CMK (cell line): Measurements from ENCODE around the gene CRTC1.
"Not testable (repeated sequence)": the region's sequence is repeated elsewhere in the genome, so short reads cannot be mapped to it uniquely, and the experiment has no call there.

Source experiments
- DNase-seq: peaks from one replicate; pipeline ENCODE4 v3.0.0-alpha.2; 2010; ENCODE audit warnings: low read depth

CRTC1 gene

DNA sequence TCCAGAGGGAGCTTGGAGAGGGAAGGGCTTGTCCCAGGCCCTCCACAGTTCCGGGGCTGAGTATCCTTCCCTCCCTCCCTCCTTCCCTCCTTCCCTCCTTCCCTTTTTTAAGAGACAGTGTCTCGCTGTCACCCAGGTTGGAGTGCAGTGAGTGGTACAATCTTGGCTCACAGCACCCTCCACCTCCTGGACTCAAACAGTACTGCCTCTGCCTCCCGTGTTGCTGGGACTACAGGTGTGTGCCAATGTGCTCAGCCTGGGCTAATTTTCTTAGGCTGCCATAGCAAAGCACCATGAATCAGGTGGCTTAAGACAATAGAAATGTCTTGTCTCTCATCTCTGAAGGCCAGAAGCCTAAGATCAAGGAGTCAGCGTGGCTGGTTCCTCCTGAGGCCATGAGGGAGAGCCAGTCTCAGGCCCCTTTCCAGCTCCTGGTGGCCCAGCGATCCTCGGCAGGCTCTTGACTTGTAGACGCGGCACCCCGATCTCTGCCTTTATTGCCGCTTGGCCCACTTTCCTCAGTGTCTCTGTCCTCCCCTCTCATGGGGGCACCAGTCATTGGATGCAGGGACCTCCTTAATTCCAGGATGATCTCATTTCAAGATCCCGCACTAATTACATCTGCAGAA, 47.5 kb downstream of the CRTC1 start:
- DNase-seq, result no peak

GRCh38 chr19:18731562-18732008, 48.1 kb downstream of the CRTC1 start:
- no peak for DNase-seq

- DNase-seq, result no peak
Observed at GRCh38 chr19:18733196-18733647, 49.7 kb downstream of the CRTC1 start.

DNA sequence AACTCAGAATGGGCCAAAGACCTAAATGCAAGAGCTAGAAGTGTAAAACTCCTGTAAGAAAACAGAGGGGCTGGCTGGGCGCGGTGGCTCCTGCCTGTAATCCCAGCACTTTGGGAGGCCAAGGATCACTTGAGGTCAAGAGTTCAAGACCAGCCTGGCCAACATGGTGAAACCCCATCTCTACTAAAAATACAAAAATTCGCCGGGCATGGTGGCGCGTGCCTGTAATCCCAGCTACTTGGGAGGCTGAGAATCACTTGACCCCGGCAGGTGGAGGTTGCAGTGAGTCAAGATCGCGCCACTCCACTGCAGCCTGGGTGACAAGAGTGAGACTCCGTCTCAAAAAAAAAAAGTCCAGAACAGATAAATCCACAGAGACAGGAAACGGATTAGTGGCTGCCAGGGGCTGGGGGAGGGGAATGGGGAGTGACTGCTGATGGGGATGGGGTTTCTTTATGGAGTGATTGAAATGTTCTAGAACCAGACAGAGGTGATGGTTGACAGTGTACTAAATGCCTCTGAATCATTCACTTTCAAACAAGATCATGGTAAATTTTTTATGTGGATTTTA, 50.4 kb downstream of the CRTC1 start:
- not testable (repeated sequence) for DNase-seq

DNA sequence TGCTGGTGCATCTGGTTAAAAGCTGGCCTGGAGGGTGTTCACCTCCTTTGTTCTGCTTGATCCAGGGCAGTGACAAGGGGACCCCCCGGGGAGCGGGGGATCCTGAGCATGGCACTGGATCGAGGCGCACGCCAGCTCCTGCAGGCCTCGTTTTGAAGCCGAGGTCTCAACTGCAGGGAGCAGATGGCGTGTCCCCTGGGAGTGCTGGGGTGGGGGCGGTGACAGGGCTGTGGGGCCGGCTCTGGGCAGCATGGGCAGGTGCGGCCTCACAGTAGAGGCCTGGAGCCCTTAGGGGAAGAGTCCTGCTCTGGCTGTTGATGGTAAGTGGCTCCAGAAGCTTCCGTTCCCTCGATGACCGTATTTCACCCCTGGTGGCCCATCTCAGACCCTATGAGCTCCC, 51.8 kb downstream of the CRTC1 start:
- no peak for DNase-seq

DNA sequence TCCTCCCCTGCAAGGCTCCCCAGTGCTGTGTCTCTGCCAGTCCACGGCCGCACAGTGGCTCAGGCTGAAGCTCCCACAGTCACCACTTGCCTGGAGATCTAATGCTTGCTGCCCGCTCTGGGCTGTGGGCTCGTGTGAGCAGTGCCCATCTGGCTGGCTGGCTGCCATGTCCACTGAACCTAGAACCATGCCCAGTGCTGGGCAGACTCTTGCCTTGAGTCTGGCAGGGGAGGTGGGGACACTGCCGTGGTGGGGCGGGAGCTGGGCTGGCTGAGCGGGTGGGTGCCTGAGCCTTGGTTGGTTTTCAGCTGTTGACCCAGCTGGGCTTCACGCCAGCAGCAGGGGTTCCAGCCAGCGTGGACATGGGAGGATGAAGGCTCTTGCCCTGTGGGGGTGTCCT, 52.3 kb downstream of the CRTC1 start:
- DNase-seq, result no peak

GRCh38 chr19:18736415-18737336, 53.2 kb downstream of the CRTC1 start:
- DNase-seq, result no peak

DNA sequence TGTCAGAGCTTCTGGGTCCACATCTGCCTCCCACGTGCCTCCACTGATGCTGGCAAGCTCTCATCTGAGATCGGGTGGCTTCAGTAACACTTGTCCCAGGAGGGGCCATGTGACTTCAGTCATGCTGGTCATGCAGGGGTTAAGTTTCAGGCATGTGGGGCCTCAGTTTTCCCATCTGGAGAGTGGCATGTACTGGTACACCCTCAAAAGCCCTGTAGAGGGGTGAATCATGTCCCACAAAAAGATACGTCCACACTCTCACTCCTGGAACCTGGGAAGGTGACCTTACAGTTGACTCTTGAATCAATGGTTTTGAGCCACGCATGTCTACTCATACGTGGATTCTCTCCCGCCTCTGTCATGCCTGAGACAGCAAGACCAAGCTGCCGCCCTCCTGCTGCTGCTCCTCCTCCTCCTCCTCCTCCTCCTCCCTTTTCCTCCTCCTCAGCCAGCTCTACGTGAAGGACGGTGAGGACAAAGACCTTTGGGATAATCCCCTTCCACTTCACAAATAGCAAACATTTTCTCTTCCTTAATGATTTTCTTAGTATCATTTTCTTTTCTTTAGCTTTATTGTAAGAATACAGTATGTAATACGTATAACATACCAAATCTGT, 54.0 kb downstream of the CRTC1 start:
- DNase-seq, result no peak

DNA sequence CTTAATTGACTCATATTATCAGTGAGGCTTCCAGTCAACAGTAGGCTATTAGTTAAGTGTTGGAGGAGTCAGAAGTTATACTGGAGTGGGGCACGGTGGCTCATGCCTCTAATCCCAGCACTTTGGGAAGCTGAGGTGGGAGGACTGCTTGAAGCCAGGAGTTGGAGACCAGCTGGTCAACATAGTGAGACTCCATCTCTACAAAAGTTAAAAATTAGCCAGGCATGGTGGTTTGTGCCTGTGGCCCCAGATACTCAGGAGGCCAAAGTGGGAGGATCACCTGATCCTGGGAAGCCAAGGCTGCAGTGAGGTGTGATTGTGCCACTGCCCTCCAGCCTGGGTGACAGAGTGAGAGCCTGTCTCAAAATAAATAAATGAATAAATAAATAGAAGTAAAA, 54.5 kb downstream of the CRTC1 start:
- DNase-seq, result no peak

- DNase-seq, result no peak
Observed at GRCh38 chr19:18738961-18739690, 55.6 kb downstream of the CRTC1 start.

GRCh38 chr19:18741124-18742121, 57.9 kb downstream of the CRTC1 start:
- DNase-seq, result no peak

GRCh38 chr19:18742324-18742723, 58.8 kb downstream of the CRTC1 start:
- no peak for DNase-seq

DNA sequence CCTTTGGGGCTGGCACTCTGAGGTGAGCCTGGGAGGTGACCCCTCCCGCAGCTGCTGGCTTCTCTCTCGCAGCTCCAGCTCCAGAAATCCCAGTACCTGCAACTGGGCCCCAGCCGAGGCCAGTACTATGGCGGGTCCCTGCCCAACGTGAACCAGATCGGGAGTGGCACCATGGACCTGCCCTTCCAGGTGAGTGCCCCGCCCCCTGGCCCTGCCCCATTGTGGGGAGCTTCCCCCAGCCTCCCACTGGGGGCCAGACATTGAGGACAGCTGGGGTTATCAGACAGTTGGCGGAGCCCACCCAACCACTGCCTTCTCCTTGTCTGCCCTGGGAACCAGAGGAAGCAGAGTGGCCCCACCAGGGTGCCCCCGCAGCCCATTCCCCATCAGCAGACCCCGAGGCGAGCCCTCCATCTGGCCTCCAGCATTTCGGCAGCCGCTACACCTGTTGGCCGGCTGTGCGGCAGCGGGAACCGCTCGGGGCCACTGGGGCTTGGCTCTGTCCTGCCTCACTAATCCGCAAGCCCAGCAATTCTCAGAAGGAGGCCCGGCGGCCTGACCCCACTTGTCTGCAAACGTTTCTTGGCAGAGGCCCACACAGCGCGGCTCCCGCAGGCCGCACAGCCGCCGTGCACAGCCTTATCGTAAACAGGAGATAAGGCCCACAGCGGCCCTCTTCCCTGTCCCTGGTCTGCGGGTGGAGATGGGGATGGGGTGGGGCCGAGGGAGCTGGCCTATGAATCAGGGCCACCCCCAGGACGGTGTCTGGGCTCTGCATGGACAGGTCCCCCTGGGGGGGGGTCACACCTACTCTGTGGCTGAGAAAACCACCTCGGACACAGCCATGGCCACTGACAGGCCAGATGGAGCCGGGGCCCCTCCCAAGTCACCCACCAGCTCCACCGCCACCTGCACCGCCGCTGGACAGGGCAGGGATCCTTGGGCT, 59.6 kb downstream of the CRTC1 start:
- peak; percentile 56 for DNase-seq

- no peak for DNase-seq
Observed at GRCh38 chr19:18743784-18744418, 60.4 kb downstream of the CRTC1 start.

DNA sequence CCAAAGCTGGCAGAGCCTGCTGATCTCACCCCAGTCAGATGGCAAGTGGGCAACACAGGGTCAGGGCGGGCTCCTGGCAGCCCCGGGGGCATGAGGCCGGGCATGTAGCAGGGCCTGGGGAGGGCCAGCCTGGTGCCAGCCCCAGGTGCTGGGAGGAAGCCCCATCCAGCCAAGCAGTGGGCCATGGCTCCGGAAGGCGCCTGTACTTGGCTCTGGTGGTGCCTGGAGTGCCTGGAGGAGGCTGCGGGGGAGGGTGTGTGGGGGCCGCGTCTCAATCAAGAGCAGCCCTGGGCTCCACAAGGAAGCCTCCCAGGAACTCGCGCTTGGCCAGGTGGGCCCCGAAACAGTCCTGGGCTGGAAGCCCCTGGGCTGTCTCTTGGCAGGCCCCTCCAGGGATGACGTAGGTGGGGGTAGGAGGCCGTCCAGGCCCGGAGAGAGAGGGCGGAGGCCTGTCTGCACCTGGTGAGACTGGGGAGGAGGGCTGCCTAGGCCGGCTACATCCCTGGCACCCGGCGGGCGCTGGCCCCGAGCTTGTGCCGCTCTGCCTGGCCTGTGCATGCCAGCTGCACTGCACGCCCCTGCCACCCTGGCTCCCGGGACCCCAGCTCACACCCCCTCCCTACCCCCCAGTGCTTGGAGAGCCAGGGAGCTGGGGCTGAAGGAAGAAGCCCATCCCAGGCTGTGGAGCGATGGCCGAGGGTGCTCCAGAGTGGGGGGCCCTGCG, 61.7 kb downstream of the CRTC1 start:
- DNase-seq, result no peak

DNA sequence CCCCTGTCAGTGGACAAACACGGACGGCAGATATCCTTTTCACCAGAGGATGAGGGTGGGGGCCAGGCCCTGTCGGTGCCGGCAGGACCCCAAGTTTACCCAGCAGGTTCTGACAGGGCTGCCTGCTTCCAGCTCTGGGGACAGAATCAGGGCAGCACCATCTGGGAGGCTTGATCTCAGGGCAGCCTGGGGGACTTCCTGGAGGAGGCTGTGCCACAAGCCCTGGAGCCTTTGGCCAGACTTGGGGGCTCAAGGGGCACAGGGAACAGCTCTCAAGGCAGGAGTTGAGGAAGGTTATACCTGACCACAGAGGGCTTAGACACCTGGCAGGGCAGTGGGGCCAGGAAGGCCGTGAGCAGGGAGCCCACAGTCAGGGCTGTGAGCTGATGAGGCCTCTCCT, 62.5 kb downstream of the CRTC1 start:
- no peak for DNase-seq

DNA sequence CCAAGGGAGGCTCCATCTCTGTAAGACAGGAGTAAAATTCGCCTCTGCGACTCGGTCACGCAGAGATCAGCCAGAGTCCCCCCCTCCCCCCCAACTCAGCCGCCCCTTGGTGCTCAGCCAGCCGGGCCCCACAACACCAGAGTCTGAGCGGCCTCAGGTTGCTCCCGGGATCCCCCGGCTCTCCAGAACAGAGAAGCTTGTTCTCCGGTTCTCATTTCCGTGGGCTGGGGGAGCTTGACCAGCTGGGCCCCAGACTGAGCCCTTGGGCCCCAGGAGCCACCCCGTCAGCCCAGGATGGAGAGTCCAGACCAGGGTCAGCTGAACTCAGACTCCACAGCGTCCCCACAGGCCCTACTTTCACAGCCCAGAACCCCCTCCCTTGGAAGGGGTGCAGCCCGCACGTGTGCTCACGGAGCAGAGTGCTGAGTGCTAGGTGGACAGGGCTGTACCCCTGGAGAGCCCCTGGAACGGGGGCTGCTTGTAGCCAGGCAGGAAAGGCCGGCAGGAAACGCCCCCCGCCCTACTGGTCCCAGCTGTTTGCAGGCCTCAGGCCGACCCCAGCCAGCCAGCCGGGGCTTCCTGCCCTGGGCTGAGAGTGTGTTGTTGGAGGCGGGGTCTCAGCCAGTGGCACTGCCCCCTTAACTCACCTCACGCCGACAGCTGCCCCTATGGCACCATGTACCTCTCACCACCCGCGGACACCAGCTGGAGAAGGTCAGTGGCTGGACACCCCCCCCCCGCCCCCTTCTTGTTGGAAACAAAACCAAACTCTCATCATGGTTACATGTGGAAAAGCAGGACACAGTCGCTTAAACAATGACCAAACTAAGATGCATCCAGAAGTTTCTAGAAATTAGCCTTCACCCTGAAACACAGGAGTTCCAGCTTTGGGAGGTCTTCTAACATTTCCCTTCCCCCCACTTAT, 63.2 kb downstream of the CRTC1 start:
- DNase-seq, result no peak
